ENCODE measurements around the gene FAM13A.
A peak's percentile ranks its signal among the peaks of the same experiment; 100 is the strongest.

Gene FAM13A

GRCh38 chr4:88812420-88812819, 244.6 kb downstream of the FAM13A start:
- CTCF ChIA-PET: no interaction called here
- TF ChIP-seq ZNF223 (tag by site-specific recombination; IDR thresholded peaks at IDR 0.05) (no peak), ZNF138 (tag by site-specific recombination; IDR thresholded peaks at IDR 0.05; ENCODE audit: borderline replicate concordance) (no peak), ZNF239 (tag by site-specific recombination; IDR thresholded peaks at IDR 0.05) (no peak), ZNF837 (tag by site-specific recombination; IDR thresholded peaks at IDR 0.05) (no peak), ZNF658 (tag by site-specific recombination; IDR thresholded peaks at IDR 0.05) (no peak), ZNF645 (tag by site-specific recombination; IDR thresholded peaks at IDR 0.05) (no peak)
- TF ChIP-seq, protein P1, sequence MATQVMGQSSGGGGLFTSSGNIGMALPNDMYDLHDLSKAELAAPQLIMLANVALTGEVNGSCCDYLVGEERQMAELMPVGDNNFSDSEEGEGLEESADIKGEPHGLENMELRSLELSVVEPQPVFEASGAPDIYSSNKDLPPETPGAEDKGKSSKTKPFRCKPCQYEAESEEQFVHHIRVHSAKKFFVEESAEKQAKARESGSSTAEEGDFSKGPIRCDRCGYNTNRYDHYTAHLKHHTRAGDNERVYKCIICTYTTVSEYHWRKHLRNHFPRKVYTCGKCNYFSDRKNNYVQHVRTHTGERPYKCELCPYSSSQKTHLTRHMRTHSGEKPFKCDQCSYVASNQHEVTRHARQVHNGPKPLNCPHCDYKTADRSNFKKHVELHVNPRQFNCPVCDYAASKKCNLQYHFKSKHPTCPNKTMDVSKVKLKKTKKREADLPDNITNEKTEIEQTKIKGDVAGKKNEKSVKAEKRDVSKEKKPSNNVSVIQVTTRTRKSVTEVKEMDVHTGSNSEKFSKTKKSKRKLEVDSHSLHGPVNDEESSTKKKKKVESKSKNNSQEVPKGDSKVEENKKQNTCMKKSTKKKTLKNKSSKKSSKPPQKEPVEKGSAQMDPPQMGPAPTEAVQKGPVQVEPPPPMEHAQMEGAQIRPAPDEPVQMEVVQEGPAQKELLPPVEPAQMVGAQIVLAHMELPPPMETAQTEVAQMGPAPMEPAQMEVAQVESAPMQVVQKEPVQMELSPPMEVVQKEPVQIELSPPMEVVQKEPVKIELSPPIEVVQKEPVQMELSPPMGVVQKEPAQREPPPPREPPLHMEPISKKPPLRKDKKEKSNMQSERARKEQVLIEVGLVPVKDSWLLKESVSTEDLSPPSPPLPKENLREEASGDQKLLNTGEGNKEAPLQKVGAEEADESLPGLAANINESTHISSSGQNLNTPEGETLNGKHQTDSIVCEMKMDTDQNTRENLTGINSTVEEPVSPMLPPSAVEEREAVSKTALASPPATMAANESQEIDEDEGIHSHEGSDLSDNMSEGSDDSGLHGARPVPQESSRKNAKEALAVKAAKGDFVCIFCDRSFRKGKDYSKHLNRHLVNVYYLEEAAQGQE (tag by site-specific recombination; IDR thresholded peaks at IDR 0.05): peak; percentile 51; the same call in 1 of the 2 replicates
- Histone ChIP-seq H3K36me3 (ENCODE audit: control insufficient read depth in 2 of 2, insufficient read depth in 1 of 2, low read length in 2 of 2) (no peaks in the 10 kb centered on the region), H3K4me1 (ENCODE audit: control insufficient read depth, insufficient read depth, low read length) (no peaks in the 10 kb centered on the region), H3K27ac (ENCODE audit: extremely low read depth, low read depth, low read length) (no peak overlapping the region), H3K9me3 (ENCODE audit: control insufficient read depth, insufficient read depth, low read depth, low read length) (no peaks in the 10 kb centered on the region), H3K4me3 (ENCODE audit: low read depth, low read length) (no peak overlapping the region)
- POLR2A ChIA-PET: no interaction called here

GRCh38 chr4:88811904-88812303, 245.1 kb downstream of the FAM13A start:
- CTCF ChIA-PET: no interaction called here
- no peak for TF ChIP-seq OSR2 (tag by site-specific recombination; IDR thresholded peaks at IDR 0.05)
- TF ChIP-seq ZNF223 (tag by site-specific recombination; IDR thresholded peaks at IDR 0.05): no peak
- no peak for TF ChIP-seq GLIS2 (tag by site-specific recombination; IDR thresholded peaks at IDR 0.05)
- no peak for TF ChIP-seq ZNF19 (tag by site-specific recombination; IDR thresholded peaks at IDR 0.05; ENCODE audit: low read depth)
- TF ChIP-seq BCL11A (tag by site-specific recombination; IDR thresholded peaks at IDR 0.05; ENCODE audit: low read depth): no peak
- no peak for TF ChIP-seq MZF1 (tag by site-specific recombination; IDR thresholded peaks at IDR 0.05; ENCODE audit: borderline replicate concordance)
- no peak for TF ChIP-seq ZSCAN23 (tag by site-specific recombination; IDR thresholded peaks at IDR 0.05)
- TF ChIP-seq, protein P2, sequence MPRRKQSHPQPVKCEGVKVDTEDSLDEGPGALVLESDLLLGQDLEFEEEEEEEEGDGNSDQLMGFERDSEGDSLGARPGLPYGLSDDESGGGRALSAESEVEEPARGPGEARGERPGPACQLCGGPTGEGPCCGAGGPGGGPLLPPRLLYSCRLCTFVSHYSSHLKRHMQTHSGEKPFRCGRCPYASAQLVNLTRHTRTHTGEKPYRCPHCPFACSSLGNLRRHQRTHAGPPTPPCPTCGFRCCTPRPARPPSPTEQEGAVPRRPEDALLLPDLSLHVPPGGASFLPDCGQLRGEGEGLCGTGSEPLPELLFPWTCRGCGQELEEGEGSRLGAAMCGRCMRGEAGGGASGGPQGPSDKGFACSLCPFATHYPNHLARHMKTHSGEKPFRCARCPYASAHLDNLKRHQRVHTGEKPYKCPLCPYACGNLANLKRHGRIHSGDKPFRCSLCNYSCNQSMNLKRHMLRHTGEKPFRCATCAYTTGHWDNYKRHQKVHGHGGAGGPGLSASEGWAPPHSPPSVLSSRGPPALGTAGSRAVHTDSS (tag by site-specific recombination; IDR thresholded peaks at IDR 0.05): no peak
- TF ChIP-seq, protein P3, sequence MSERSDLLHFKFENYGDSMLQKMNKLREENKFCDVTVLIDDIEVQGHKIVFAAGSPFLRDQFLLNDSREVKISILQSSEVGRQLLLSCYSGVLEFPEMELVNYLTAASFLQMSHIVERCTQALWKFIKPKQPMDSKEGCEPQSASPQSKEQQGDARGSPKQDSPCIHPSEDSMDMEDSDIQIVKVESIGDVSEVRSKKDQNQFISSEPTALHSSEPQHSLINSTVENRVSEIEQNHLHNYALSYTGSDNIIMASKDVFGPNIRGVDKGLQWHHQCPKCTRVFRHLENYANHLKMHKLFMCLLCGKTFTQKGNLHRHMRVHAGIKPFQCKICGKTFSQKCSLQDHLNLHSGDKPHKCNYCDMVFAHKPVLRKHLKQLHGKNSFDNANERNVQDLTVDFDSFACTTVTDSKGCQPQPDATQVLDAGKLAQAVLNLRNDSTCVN (tag by site-specific recombination; optimal IDR thresholded peaks at IDR 0.05): no peak
- TF ChIP-seq ZNF623 (tag by site-specific recombination; IDR thresholded peaks at IDR 0.05): no peak
- TF ChIP-seq, protein P4, sequence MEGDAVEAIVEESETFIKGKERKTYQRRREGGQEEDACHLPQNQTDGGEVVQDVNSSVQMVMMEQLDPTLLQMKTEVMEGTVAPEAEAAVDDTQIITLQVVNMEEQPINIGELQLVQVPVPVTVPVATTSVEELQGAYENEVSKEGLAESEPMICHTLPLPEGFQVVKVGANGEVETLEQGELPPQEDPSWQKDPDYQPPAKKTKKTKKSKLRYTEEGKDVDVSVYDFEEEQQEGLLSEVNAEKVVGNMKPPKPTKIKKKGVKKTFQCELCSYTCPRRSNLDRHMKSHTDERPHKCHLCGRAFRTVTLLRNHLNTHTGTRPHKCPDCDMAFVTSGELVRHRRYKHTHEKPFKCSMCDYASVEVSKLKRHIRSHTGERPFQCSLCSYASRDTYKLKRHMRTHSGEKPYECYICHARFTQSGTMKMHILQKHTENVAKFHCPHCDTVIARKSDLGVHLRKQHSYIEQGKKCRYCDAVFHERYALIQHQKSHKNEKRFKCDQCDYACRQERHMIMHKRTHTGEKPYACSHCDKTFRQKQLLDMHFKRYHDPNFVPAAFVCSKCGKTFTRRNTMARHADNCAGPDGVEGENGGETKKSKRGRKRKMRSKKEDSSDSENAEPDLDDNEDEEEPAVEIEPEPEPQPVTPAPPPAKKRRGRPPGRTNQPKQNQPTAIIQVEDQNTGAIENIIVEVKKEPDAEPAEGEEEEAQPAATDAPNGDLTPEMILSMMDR (tag by site-specific recombination; IDR thresholded peaks at IDR 0.05): no peak
- TF ChIP-seq PRDM1 (tag by site-specific recombination; IDR thresholded peaks at IDR 0.05): no peak
- no peak for TF ChIP-seq YY1 (tag by site-specific recombination; IDR thresholded peaks at IDR 0.05)
- no peak for TF ChIP-seq ZNF184 (tag by site-specific recombination; IDR thresholded peaks at IDR 0.05)
- TF ChIP-seq, protein P5, sequence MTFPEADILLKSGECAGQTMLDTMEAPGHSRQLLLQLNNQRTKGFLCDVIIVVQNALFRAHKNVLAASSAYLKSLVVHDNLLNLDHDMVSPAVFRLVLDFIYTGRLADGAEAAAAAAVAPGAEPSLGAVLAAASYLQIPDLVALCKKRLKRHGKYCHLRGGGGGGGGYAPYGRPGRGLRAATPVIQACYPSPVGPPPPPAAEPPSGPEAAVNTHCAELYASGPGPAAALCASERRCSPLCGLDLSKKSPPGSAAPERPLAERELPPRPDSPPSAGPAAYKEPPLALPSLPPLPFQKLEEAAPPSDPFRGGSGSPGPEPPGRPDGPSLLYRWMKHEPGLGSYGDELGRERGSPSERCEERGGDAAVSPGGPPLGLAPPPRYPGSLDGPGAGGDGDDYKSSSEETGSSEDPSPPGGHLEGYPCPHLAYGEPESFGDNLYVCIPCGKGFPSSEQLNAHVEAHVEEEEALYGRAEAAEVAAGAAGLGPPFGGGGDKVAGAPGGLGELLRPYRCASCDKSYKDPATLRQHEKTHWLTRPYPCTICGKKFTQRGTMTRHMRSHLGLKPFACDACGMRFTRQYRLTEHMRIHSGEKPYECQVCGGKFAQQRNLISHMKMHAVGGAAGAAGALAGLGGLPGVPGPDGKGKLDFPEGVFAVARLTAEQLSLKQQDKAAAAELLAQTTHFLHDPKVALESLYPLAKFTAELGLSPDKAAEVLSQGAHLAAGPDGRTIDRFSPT (tag by site-specific recombination; IDR thresholded peaks at IDR 0.05): no peak
- TF ChIP-seq ZSCAN5A (tag by site-specific recombination; IDR thresholded peaks at IDR 0.05): no peak
- no peak for TF ChIP-seq ZNF585B (tag by site-specific recombination; IDR thresholded peaks at IDR 0.05)
- no peak for TF ChIP-seq GLIS1 (tag by site-specific recombination; IDR thresholded peaks at IDR 0.05)

More at GRCh38 chr4:88811904-88812303, 245.1 kb downstream of the FAM13A start:
- H3K36me3 ChIP-seq (ENCODE audit: control insufficient read depth in 2 of 2, insufficient read depth in 1 of 2, low read length in 2 of 2): no peaks in the 10 kb centered on the region
- POLR2A ChIA-PET: no interaction called here
- H3K27ac ChIP-seq (ENCODE audit: extremely low read depth, low read depth, low read length): no peak overlapping the region
- no peaks in the 10 kb centered on the region for H3K9me3 ChIP-seq (ENCODE audit: control insufficient read depth, insufficient read depth, low read depth, low read length)
- H3K4me3 ChIP-seq (ENCODE audit: low read depth, low read length): no peak overlapping the region
- H3K4me1 ChIP-seq (ENCODE audit: control insufficient read depth, insufficient read depth, low read length): no peaks in the 10 kb centered on the region
